ENCODE data around the gene PUM2.
"Not testable (repeated sequence)": the region's sequence is repeated elsewhere in the genome, so short reads cannot be mapped to it uniquely, and the experiment has no call there.

The PUM2 gene

GRCh38 chr2:20288642-20289340 lies 61.9 kb downstream of the PUM2 start:
- DNase-seq: no peak

GRCh38 chr2:20282916-20283592 lies 67.6 kb downstream of the PUM2 start:
- no peak for DNase-seq

- no peak for DNase-seq
Measured at GRCh38 chr2:20281876-20282275, 68.8 kb downstream of the PUM2 start.

- DNase-seq: no peak
Measured at GRCh38 chr2:20273042-20273441, 77.6 kb downstream of the PUM2 start.

GRCh38 chr2:20268317-20268716 lies 82.3 kb downstream of the PUM2 start:
- not testable (repeated sequence) for DNase-seq

GRCh38 chr2:20267529-20267928 lies 83.1 kb downstream of the PUM2 start:
- no peak for DNase-seq

- DNase-seq: no peak
Measured at GRCh38 chr2:20264629-20265028, 86.0 kb downstream of the PUM2 start.

GRCh38 chr2:20257411-20257810 lies 93.2 kb downstream of the PUM2 start:
- no peak for DNase-seq

GRCh38 chr2:20254731-20255130 lies 95.9 kb downstream of the PUM2 start:
- DNase-seq: no peak

GRCh38 chr2:20250436-20250835 lies 100.2 kb downstream of the PUM2 start:
- no peak for DNase-seq

GRCh38 chr2:20249170-20249569 lies 101.5 kb downstream of the PUM2 start:
- no peak for DNase-seq

GRCh38 chr2:20247084-20247483 lies 103.6 kb downstream of the PUM2 start:
- DNase-seq: no peak

- DNase-seq: not testable (repeated sequence)
Measured at GRCh38 chr2:20243637-20244036, 107.0 kb downstream of the PUM2 start.

- DNase-seq: no peak
Measured at GRCh38 chr2:20242727-20243377, 107.8 kb downstream of the PUM2 start.

- DNase-seq: peak; percentile 35
Measured at GRCh38 chr2:20241973-20242726, 108.5 kb downstream of the PUM2 start.

- not testable (repeated sequence) for DNase-seq
Measured at GRCh38 chr2:20240291-20240690, 110.4 kb downstream of the PUM2 start.

GRCh38 chr2:20236496-20236895 lies 114.1 kb downstream of the PUM2 start:
- no peak for DNase-seq

- no peak for DNase-seq
Measured at GRCh38 chr2:20235655-20236305, 114.9 kb downstream of the PUM2 start.

GRCh38 chr2:20234597-20234996 lies 116.0 kb downstream of the PUM2 start:
- DNase-seq: not testable (repeated sequence)

- DNase-seq: no peak
Measured at GRCh38 chr2:20232837-20233207, 117.8 kb downstream of the PUM2 start.

- no peak for DNase-seq
Measured at GRCh38 chr2:20231598-20232026, 119.0 kb downstream of the PUM2 start.

GRCh38 chr2:20231159-20231558 lies 119.5 kb downstream of the PUM2 start:
- no peak for DNase-seq

- no peak for DNase-seq
Measured at GRCh38 chr2:20230114-20230425, 120.6 kb downstream of the PUM2 start.
